ENCODE measurements around the gene RBM33.

RBM33 gene

DNA sequence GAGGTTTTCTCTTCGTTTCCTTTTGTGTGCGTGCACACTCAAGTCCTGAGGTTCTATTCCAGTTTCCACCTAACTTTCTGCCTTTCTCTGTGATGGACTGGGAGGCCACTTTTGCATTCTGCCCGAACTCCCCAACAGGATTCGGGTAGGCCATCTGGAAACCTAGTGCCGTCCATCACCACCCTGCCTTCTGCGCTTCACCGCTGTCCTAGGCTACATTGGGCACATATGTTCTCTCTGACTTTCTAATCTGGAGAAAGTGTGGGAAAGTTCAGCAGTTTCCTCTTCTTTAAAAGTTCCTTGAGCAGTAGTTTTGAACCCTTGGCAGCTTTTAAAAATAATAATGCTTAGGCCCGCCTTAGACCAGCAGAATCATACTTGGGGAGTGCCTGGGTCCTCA is 121.0 kb downstream of the RBM33 start:
- Histone ChIP-seq H3K27me3 (ENCODE audit: insufficient read depth, low read length, poor library complexity) (no peaks in the 10 kb centered on the region), H3K9ac (ENCODE audit: low read depth, low read length) (peak overlapping the region; percentile 71), H3K4me1 (ENCODE audit: insufficient read depth, low read length) (peaks cover 64% of the 10 kb centered on the region), H3K4me3 (ENCODE audit: low read depth in 1 of 2, low read length in 2 of 2) (no peak overlapping the region), H2AFZ (ENCODE audit: low read depth, low read length) (no peak overlapping the region), H3K9me3 (ENCODE audit: insufficient read depth, low read length, severe bottlenecking) (no peaks in the 10 kb centered on the region), H3K79me2 (ENCODE audit: insufficient read depth, low read length) (peaks cover 76% of the 10 kb centered on the region), H3K27ac (ENCODE audit: low read length) (peak overlapping the region; percentile 97), H4K20me1 (ENCODE audit: insufficient read depth, low read length) (peaks cover 26% of the 10 kb centered on the region), H3K36me3 (ENCODE audit: insufficient read depth, low read length) (peaks cover 74% of the 10 kb centered on the region), H3K4me2 (ENCODE audit: insufficient read depth, low read length) (peak overlapping the region; percentile 66; the same call in 1 of the 2 replicates)
- ATAC-seq (ENCODE audit: insufficient read depth, low read depth) (no peak), DNase-seq (no peak)
- TF ChIP-seq, protein P1, sequence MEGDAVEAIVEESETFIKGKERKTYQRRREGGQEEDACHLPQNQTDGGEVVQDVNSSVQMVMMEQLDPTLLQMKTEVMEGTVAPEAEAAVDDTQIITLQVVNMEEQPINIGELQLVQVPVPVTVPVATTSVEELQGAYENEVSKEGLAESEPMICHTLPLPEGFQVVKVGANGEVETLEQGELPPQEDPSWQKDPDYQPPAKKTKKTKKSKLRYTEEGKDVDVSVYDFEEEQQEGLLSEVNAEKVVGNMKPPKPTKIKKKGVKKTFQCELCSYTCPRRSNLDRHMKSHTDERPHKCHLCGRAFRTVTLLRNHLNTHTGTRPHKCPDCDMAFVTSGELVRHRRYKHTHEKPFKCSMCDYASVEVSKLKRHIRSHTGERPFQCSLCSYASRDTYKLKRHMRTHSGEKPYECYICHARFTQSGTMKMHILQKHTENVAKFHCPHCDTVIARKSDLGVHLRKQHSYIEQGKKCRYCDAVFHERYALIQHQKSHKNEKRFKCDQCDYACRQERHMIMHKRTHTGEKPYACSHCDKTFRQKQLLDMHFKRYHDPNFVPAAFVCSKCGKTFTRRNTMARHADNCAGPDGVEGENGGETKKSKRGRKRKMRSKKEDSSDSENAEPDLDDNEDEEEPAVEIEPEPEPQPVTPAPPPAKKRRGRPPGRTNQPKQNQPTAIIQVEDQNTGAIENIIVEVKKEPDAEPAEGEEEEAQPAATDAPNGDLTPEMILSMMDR (IDR thresholded peaks at IDR 0.05; ENCODE audit: borderline replicate concordance, extremely low read depth, low read length, poor library complexity, severe bottlenecking): no peak
- no peak for TF ChIP-seq EZH2 (IDR thresholded peaks at IDR 0.05; ENCODE audit: borderline replicate concordance, low read depth, low read length, severe bottlenecking)

DNA sequence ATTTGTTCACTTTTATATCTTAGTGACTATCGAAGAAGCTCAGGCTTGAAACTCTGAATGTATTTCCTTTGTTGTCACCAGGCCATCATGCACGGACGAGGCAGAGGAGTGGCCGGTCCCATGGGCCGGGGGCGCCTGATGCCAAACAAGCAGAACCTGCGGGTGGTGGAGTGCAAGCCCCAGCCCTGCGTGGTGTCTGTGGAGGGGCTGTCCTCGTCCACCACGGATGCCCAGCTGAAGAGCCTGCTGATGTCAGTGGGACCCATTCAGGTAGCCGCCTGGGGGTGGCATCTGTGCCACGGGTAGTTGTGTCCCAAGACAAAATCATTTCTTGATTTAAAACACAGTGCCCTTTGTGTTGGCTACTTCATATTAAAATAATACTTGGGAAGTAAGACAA is 121.9 kb downstream of the RBM33 start:
- Histone ChIP-seq H4K20me1 (ENCODE audit: insufficient read depth, low read length) (peaks cover 26% of the 10 kb centered on the region), H3K27me3 (ENCODE audit: insufficient read depth, low read length, poor library complexity) (no peaks in the 10 kb centered on the region), H3K79me2 (ENCODE audit: insufficient read depth, low read length) (peaks cover 73% of the 10 kb centered on the region), H3K36me3 (ENCODE audit: insufficient read depth, low read length) (peaks cover 77% of the 10 kb centered on the region), H3K9me3 (ENCODE audit: insufficient read depth, low read length, severe bottlenecking) (no peaks in the 10 kb centered on the region), H3K4me3 (ENCODE audit: low read depth in 1 of 2, low read length in 2 of 2) (no peak overlapping the region), H3K4me1 (ENCODE audit: insufficient read depth, low read length) (peaks cover 54% of the 10 kb centered on the region), H3K27ac (ENCODE audit: low read length) (peak overlapping the region; percentile 97), H3K9ac (ENCODE audit: low read depth, low read length) (no peak overlapping the region), H3K4me2 (ENCODE audit: insufficient read depth, low read length) (no peak overlapping the region), H2AFZ (ENCODE audit: low read depth, low read length) (no peak overlapping the region)
- ATAC-seq (ENCODE audit: insufficient read depth, low read depth) (no peak), DNase-seq (no peak)
- TF ChIP-seq, protein P1 (IDR thresholded peaks at IDR 0.05; ENCODE audit: borderline replicate concordance, extremely low read depth, low read length, poor library complexity, severe bottlenecking): no peak
- no peak for TF ChIP-seq EZH2 (IDR thresholded peaks at IDR 0.05; ENCODE audit: borderline replicate concordance, low read depth, low read length, severe bottlenecking)

DNA sequence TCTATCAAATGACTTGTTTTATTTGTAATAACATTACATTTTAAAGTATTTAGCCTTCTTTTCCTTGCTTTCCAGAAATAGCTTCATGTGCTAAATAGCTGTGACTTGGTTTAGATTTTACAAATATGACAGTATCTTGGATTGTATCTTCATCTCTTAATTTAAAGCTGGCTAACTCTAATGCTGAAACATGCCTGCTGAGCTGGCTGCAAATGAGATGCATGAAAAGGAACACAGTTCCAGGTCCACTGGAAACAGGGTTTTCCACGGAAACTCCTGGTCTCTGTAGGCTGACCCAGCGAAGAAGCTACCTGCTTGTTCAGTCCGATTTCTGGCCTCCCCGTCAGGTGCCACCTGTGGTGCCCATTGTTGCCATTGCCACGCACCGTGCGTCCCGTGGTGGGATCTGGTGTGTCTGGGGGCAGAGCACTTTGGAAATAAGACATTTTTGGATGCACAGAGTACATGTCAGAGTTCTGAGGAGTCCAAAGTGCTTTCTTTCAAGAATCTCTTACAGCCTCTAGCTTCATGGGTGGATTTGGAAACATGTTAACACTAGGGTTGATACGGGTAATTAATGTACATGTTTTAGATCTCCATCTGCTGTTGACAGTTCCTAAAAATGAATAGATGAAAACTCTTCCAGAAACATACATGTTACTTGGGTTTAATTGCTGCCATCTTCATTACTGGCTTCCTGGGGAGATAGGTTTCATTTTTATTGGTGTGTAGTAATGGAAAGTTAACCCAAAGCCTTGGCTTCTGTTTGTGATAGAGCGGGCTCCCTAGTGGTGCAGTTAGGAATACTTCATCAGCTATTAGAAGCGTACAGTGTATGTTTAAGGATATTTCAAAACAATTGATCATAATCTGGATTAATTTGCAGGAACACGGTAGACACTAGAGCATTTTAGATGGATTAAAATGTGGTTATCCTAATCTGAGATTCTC is 122.8 kb downstream of the RBM33 start:
- no peak for ATAC-seq (ENCODE audit: insufficient read depth, low read depth)
- H3K9ac ChIP-seq (ENCODE audit: low read depth, low read length): no peak overlapping the region
- H3K27me3 ChIP-seq (ENCODE audit: insufficient read depth, low read length, poor library complexity): no peaks in the 10 kb centered on the region
- peaks cover 26% of the 10 kb centered on the region for H4K20me1 ChIP-seq (ENCODE audit: insufficient read depth, low read length)
- peaks cover 80% of the 10 kb centered on the region for H3K36me3 ChIP-seq (ENCODE audit: insufficient read depth, low read length)
- no peak overlapping the region for H3K4me3 ChIP-seq (ENCODE audit: low read depth in 1 of 2, low read length in 2 of 2)
- TF ChIP-seq, protein P1 (IDR thresholded peaks at IDR 0.05; ENCODE audit: borderline replicate concordance, extremely low read depth, low read length, poor library complexity, severe bottlenecking): peak; percentile 46
- TF ChIP-seq EZH2 (IDR thresholded peaks at IDR 0.05; ENCODE audit: borderline replicate concordance, low read depth, low read length, severe bottlenecking): no peak
- H3K27ac ChIP-seq (ENCODE audit: low read length): peak overlapping the region; percentile 37; the same call in 1 of the 2 replicates
- no peak for DNase-seq
- H3K4me1 ChIP-seq (ENCODE audit: insufficient read depth, low read length): peaks cover 46% of the 10 kb centered on the region
- H3K79me2 ChIP-seq (ENCODE audit: insufficient read depth, low read length): peaks cover 64% of the 10 kb centered on the region
- H3K9me3 ChIP-seq (ENCODE audit: insufficient read depth, low read length, severe bottlenecking): no peaks in the 10 kb centered on the region
- H3K4me2 ChIP-seq (ENCODE audit: insufficient read depth, low read length): no peak overlapping the region
- H2AFZ ChIP-seq (ENCODE audit: low read depth, low read length): no peak overlapping the region
